Right lobe of liver (tissue), 6 donors: ENCODE data around the gene LMOD2. TPM values are rescaled to one million over a fixed set of nuclear protein-coding genes. Genes with fewer than 3 reads are reported as not detected.
A peak's percentile ranks its signal among the peaks of the same experiment; 100 is the strongest.

Experiments used
- ATAC-seq, 4 donors: fragments of 200-7000 bp; cut with Tn5 transposase; one replicate each; pipeline ENCODE4 v1.9.1; 2020; ENCODE audit warnings: mild to moderate bottlenecking in 4 of 4, moderate library complexity in 4 of 4
- DNase-seq, 3 donors: peaks; one replicate each; pipeline ENCODE4 v3.0.0-alpha.2; 2020
- H3K27ac ChIP-seq, 3 donors: fragments of 200-600 bp; one replicate each; pipeline ENCODE4 v1.8.0; 2022
- H3K27me3 ChIP-seq, 2 donors: fragments of 200-600 bp; one replicate each; pipeline ENCODE4 v1.8.0; 2022
- H3K36me3 ChIP-seq, 4 donors: fragments of 200-600 bp; sonication (generic) in 1 of 4; one replicate each; pipeline versions ENCODE4 v1.5.1 to v1.8.0; 2017 to 2022; ENCODE audit warnings: control low read depth in 1 of 4
- H3K4me1 ChIP-seq, 4 donors: fragments of 200-600 bp; sonication (generic) in 1 of 4; one replicate each; pipeline versions ENCODE4 v1.5.1 to v1.8.0; 2017 to 2022; ENCODE audit warnings: control low read depth in 1 of 4
- H3K4me3 ChIP-seq, 3 donors: fragments of 200-600 bp; one replicate each; pipeline ENCODE4 v1.8.0; 2022
- H3K9me3 ChIP-seq, 4 donors: fragments of 200-600 bp; sonication (generic) in 1 of 4; one replicate each; pipeline versions ENCODE4 v1.5.1 to v1.8.0; 2017 to 2022; ENCODE audit warnings: control low read depth in 1 of 4
- POLR2A ChIP-seq: fragments of 450-650 bp; IDR thresholded peaks from one replicate; pipeline ENCODE4 v1.6.1; 2017; ENCODE audit warnings: antibody characterized with exemption, mild to moderate bottlenecking
- WGBS: methylation state at CpG from one replicate; pipeline ENCODE4 v1.1.6; 2018; ENCODE audit warnings: low coverage, low lambda C conversion rate; ENCODE audit not compliant: insufficient coverage; ENCODE audit errors: missing lambda C conversion rate; 5-methylcytosine and 5-hydroxymethylcytosine counted together
- intact Hi-C, 2 donors: fragments of 100-400 bp; cut with DNase I; formaldehyde crosslinking; loops; one replicate each; pipeline versions ENCODE4 v1.11.2 to v1.14.1; 2022
- total RNA-seq, 6 experiments: library from RNA; depleted of rRNA in 2 of 6; stranded (reverse); fragments of >200 nt in 2 of 6; fragmentation: NEBNext Ultra II Directional in 3 of 6; extraction: Animal tissue kit (Norgen Biotek cat#: 25700) in 3 of 6; gene quantifications; one replicate each; pipeline versions ENCODE4 v1.1.0 to v1.2.4, GENCODE V29; 2016 to 2023
- TF ChIP-seq, protein P1 (sequence below), 4 donors: fragments of 200-600 bp in 3 of 4; fragments of 450-650 bp in 1 of 4; IDR thresholded peaks; one replicate each; pipeline versions ENCODE4 v1.5.1 to v1.8.0; 2016 to 2022; ENCODE audit warnings: antibody characterized with exemption in 4 of 4, mild to moderate bottlenecking in 2 of 4
- donor health status: DM: no; HTN: yes; CAD: no.
- donor health status: DM: no; HTN: no; CAD: no.
- donor health status: DM: no; HTN: no; CAD: no.
- donor health status: DM: no; HTN: yes; CAD: no.
- donor health status: DM: no; HTN: yes; CAD: no.

LMOD2 gene
- total RNA-seq, 6 experiments from 2014 or later: 0.37 TPM; not detected in 5

DNA sequence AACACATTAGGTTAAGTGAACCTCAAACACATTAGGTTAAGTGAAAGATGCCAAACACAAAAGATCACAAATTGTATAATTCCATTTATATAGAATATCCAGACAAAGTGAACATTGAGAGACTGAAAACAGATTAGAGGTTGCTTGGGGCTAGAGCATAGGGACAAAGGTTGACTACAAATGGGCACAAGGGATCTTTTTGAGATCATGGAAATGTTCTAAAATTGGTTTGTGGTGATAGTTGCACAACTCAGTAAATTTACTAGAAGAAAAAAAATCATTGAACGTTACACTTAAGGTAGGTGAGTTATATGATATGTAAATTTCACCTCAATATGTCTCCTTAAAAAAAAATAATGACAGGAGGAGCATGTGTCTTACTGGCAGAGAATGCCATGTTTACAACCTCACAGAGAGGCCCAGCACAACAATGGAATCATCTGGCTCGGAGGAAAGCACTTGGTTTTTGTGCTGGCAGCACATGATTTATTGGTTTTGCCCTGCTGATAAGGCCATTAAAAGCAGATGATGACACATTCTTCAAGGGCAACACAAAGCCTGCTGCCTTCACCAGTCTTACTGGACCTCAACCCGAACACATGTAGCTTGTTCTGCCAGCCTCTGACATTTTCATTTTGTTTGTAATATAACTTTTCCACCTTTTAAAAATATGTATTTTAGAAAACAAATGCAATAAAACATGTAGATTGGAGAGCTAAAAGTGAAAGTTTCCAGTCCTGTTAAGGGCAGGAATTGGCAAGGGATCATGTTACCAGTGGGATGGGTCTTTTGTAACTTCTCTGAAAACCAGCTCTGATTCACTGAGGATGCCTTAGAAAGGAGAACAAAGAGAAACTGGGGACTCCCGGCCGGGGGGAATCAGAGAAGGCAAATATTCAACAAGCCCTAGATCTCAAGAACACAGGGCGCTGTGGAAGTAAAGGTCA lies 11.9 kb upstream of the LMOD2 start:
- ATAC-seq: peak; percentile 65 to 83 (median 80)
- DNase-seq: no peak
- peak overlapping the region; percentile 36 to 78 (median 51) for H3K27ac ChIP-seq

DNA sequence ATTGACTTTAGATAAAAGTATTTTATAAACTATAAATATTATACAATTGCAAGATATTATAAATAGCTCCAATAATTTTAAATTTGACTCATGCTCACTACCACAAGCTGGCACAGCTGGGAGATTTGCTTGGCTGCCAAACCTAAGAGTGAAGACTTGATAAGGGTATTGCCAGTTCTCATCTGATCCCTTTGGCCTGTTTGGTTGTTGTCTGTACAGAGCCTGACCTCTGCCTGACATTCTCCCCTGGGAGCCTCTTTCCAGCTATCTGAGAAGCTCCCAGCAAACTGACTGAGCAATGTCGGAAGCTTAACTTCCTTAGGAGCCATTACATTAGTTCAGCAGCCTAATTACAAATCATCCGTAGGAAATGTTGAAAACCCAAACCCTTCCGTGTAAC lies 10.2 kb upstream of the LMOD2 start:
- ATAC-seq: peak; percentile 83 to 93 (median 87)
- H3K4me3 ChIP-seq: no peak overlapping the region
- no peak for TF ChIP-seq POLR2A
- TF ChIP-seq, protein P1, sequence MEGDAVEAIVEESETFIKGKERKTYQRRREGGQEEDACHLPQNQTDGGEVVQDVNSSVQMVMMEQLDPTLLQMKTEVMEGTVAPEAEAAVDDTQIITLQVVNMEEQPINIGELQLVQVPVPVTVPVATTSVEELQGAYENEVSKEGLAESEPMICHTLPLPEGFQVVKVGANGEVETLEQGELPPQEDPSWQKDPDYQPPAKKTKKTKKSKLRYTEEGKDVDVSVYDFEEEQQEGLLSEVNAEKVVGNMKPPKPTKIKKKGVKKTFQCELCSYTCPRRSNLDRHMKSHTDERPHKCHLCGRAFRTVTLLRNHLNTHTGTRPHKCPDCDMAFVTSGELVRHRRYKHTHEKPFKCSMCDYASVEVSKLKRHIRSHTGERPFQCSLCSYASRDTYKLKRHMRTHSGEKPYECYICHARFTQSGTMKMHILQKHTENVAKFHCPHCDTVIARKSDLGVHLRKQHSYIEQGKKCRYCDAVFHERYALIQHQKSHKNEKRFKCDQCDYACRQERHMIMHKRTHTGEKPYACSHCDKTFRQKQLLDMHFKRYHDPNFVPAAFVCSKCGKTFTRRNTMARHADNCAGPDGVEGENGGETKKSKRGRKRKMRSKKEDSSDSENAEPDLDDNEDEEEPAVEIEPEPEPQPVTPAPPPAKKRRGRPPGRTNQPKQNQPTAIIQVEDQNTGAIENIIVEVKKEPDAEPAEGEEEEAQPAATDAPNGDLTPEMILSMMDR (IDR thresholded peaks at IDR 0.05): no peak

More for the DNA sequence above, 11.9 kb upstream of the LMOD2 start:
- no peaks in the 10 kb centered on the region for H3K9me3 ChIP-seq
- H3K36me3 ChIP-seq: no peaks in the 10 kb centered on the region
- no peaks in the 10 kb centered on the region for H3K27me3 ChIP-seq
- H3K4me1 ChIP-seq: peaks cover 0 to 25% (median 7%) of the 10 kb centered on the region in 4 donors
- H3K4me3 ChIP-seq: no peak overlapping the region
- WGBS: 10% methylated on average over 6 of the region's 6 CpGs
- no peak for TF ChIP-seq POLR2A
- TF ChIP-seq, protein P1 (IDR thresholded peaks at IDR 0.05): no peak
- intact Hi-C loops: no loop called here

DNA sequence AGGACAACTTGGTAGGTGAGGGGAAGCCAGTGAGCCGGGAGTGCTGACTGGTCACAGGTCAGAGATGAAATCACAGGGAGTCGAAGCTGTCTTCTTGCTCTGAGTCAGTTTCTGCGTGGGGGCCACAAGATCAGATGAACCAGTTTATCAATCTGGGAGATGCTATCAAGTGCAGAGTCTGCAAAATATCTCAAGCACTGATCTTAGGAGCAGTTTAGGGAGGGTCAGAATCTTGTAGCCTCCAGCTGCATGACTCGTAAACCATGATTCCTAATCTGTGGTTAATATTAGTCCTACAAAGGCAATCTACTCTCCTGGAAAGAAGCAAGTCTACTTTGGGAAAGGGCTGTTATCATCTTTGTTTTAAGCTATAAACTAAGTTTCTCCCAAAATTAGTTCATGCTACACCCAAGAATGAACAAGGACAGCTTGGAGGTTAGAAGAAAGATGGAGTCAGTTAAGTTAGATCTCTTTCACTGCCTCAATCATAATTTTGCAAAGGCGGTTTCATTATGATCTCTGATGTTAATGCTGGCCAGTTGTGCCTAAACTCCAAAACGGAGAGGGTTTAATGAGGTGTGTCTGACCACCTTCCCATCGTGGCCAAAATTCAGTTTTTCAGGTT lies 8.4 kb upstream of the LMOD2 start:
- ATAC-seq (no peak), DNase-seq (no peak)
- Histone ChIP-seq H3K4me3 (no peak overlapping the region), H3K4me1 (peaks cover 0 to 25% (median 7%) of the 10 kb centered on the region in 4 donors), H3K36me3 (no peaks in the 10 kb centered on the region), H3K9me3 (no peaks in the 10 kb centered on the region), H3K27ac (no peak overlapping the region), H3K27me3 (no peaks in the 10 kb centered on the region)
- intact Hi-C loops: no loop called here
- TF ChIP-seq, protein P1 (IDR thresholded peaks at IDR 0.05): no peak
- TF ChIP-seq POLR2A: no peak
- 65% methylated on average over 3 of the region's 7 CpGs for WGBS

More for the DNA sequence above, 10.2 kb upstream of the LMOD2 start:
- Histone ChIP-seq H3K9me3 (no peaks in the 10 kb centered on the region), H3K27ac (peak overlapping the region in 2 of 3 donors; percentile 56 to 78), H3K27me3 (no peaks in the 10 kb centered on the region), H3K36me3 (no peaks in the 10 kb centered on the region), H3K4me1 (peaks cover 0 to 25% (median 7%) of the 10 kb centered on the region in 4 donors)
- DNase-seq: peak; percentile 40 to 75 (median 63)
- intact Hi-C loops: no loop called here
- 32% methylated on average over 3 of the region's 3 CpGs for WGBS

GRCh38 chr7:123649964-123650363 lies 5.7 kb upstream of the LMOD2 start:
- TF ChIP-seq POLR2A: no peak
- TF ChIP-seq, protein P1 (IDR thresholded peaks at IDR 0.05): no peak
- intact Hi-C loops: no loop called here

More at GRCh38 chr7:123649964-123650363, 5.7 kb upstream of the LMOD2 start:
- no peak overlapping the region for H3K4me3 ChIP-seq
- WGBS: 84% methylated on average over 2 of the region's 2 CpGs
- H3K4me1 ChIP-seq: peaks cover 0 to 5% (median 2%) of the 10 kb centered on the region in 4 donors
- H3K27ac ChIP-seq: no peak overlapping the region
- ATAC-seq: no peak
- H3K36me3 ChIP-seq: no peaks in the 10 kb centered on the region
- H3K27me3 ChIP-seq: no peaks in the 10 kb centered on the region
- H3K9me3 ChIP-seq: no peaks in the 10 kb centered on the region
- no peak for DNase-seq
